H9 (cell line): ENCODE results near the gene SIX5. TPM values are rescaled to one million over a fixed set of nuclear protein-coding genes. Genes with fewer than 3 reads are reported as not detected.

Source experiments
- DNase-seq: peaks from one replicate; pipeline ENCODE4 v3.0.0-alpha.2; 2017
- H2AFZ ChIP-seq: one replicate; pipeline ENCODE4 v1.6.1; 2013; ENCODE audit warnings: mild to moderate bottlenecking, low read length, control low read depth, moderate library complexity
- H2AK5ac ChIP-seq: 2 replicates; pipeline ENCODE4 v1.6.1; 2013; ENCODE audit warnings: low read length, control low read depth, mixed read lengths; ENCODE audit not compliant: insufficient read length
- H2BK120ac ChIP-seq: one replicate; pipeline ENCODE4 v1.6.1; 2013; ENCODE audit warnings: low read depth, mild to moderate bottlenecking, low read length, control low read depth, inconsistent platforms; ENCODE audit not compliant: poor library complexity, severe bottlenecking
- H2BK12ac ChIP-seq: 2 replicates; pipeline ENCODE4 v1.6.1; 2013; ENCODE audit warnings: low read length, control low read depth, mixed read lengths, low read depth; ENCODE audit not compliant: insufficient read length
- H2BK15ac ChIP-seq: 2 replicates; pipeline ENCODE4 v1.6.1; 2013; ENCODE audit warnings: low read depth, low read length, control low read depth
- H2BK20ac ChIP-seq: one replicate; pipeline ENCODE4 v1.6.1; 2013; ENCODE audit warnings: low read depth, mild to moderate bottlenecking, low read length, control low read depth, inconsistent platforms; ENCODE audit not compliant: poor library complexity, severe bottlenecking
- H2BK5ac ChIP-seq: 2 replicates; pipeline ENCODE4 v1.6.1; 2013; ENCODE audit warnings: low read length, control low read depth, mixed read lengths; ENCODE audit not compliant: insufficient read length
- H3K14ac ChIP-seq: 2 replicates; pipeline ENCODE4 v1.6.1; 2013; ENCODE audit warnings: low read length, control low read depth; ENCODE audit not compliant: insufficient read depth
- H3K18ac ChIP-seq: 2 replicates; pipeline ENCODE4 v1.6.1; 2013; ENCODE audit warnings: low read depth, mild to moderate bottlenecking, mixed read lengths, low read length, control low read depth; ENCODE audit not compliant: insufficient read length
- H3K23ac ChIP-seq: 2 replicates; pipeline ENCODE4 v1.6.1; 2013; ENCODE audit warnings: low read length, control low read depth, mixed read lengths, low read depth; ENCODE audit not compliant: insufficient read length
- H3K23me2 ChIP-seq: 2 replicates; pipeline ENCODE4 v1.6.1; 2013; ENCODE audit warnings: low read depth, mild to moderate bottlenecking, mixed read lengths, low read length, control low read depth; ENCODE audit not compliant: insufficient read length, poor library complexity, severe bottlenecking
- H3K27ac ChIP-seq: 2 replicates; pipeline ENCODE4 v1.5.1; 2013; ENCODE audit warnings: low read length, control low read depth, mixed read lengths, low read depth; ENCODE audit not compliant: insufficient read length
- H3K27me3 ChIP-seq: 2 replicates; pipeline ENCODE4 v1.6.1; 2013; ENCODE audit warnings: low read length, control low read depth, inconsistent platforms; ENCODE audit not compliant: insufficient read depth
- H3K4ac ChIP-seq: 2 replicates; pipeline ENCODE4 v1.6.1; 2013; ENCODE audit warnings: low read depth, mild to moderate bottlenecking, control low read depth, inconsistent platforms, low read length, moderate library complexity
- H3K4me1 ChIP-seq: 2 replicates; pipeline ENCODE4 v1.6.1; 2013; ENCODE audit warnings: low read length, control low read depth, inconsistent platforms; ENCODE audit not compliant: insufficient read depth
- H3K4me2 ChIP-seq: 2 replicates; pipeline ENCODE4 v1.6.1; 2013; ENCODE audit warnings: low read length, control low read depth, mixed read lengths; ENCODE audit not compliant: insufficient read length, insufficient read depth
- H3K56ac ChIP-seq: 2 replicates; pipeline ENCODE4 v1.6.1; 2013; ENCODE audit warnings: low read depth, mild to moderate bottlenecking, mixed read lengths, low read length, control low read depth; ENCODE audit not compliant: insufficient read length
- H3K79me1 ChIP-seq: 2 replicates; pipeline ENCODE4 v1.6.1; 2013; ENCODE audit warnings: low read depth, mild to moderate bottlenecking, moderate library complexity, low read length, control low read depth, inconsistent platforms; ENCODE audit not compliant: insufficient read depth, poor library complexity, severe bottlenecking
- H3K79me2 ChIP-seq: 2 replicates; pipeline ENCODE4 v1.6.1; 2013; ENCODE audit warnings: low read length, control low read depth, inconsistent platforms; ENCODE audit not compliant: insufficient read depth
- H3K9ac ChIP-seq: 2 replicates; pipeline ENCODE4 v1.6.1; 2013; ENCODE audit warnings: low read length, control low read depth, mixed read lengths; ENCODE audit not compliant: insufficient read length; ENCODE audit errors: extremely low read depth
- H3K9me3 ChIP-seq: one replicate; pipeline ENCODE4 v1.6.1; 2013; ENCODE audit warnings: low read depth, low read length, inconsistent platforms; ENCODE audit not compliant: control insufficient read depth
- H3T11ph ChIP-seq: one replicate; pipeline ENCODE4 v1.6.1; 2013; ENCODE audit warnings: mild to moderate bottlenecking, low read length, control low read depth, inconsistent platforms
- H4K20me1 ChIP-seq: one replicate; pipeline ENCODE4 v1.6.1; 2013; ENCODE audit not compliant: control insufficient read depth, insufficient read length, insufficient read depth
- H4K5ac ChIP-seq: 2 replicates; pipeline ENCODE4 v1.6.1; 2013; ENCODE audit warnings: low read depth, mild to moderate bottlenecking, mixed read lengths, low read length, control low read depth; ENCODE audit not compliant: insufficient read length
- H4K8ac ChIP-seq: replicated peaks from 2 replicates; pipeline ENCODE4 v1.6.1; 2013; ENCODE audit warnings: low read length, control low read depth, mixed read lengths, low read depth; ENCODE audit not compliant: insufficient read length
- H4K91ac ChIP-seq: 2 replicates; pipeline ENCODE4 v1.6.1; 2013; ENCODE audit warnings: low read depth, mild to moderate bottlenecking, moderate library complexity, mixed read lengths, low read length, control low read depth; ENCODE audit not compliant: insufficient read length
- H3K27ac Mint-ChIP-seq, 3 experiments: 2 replicates in 2 of 3; 3 replicates in 1 of 3; pipeline ENCODE4 v1.8.0; 2020 to 2021; ENCODE audit warnings: mixed read lengths in 3 of 3, mild to moderate bottlenecking in 1 of 3, moderate library complexity in 1 of 3
- H3K27me3 Mint-ChIP-seq: 2 replicates; pipeline ENCODE4 v1.8.0; 2021; ENCODE audit warnings: low read depth, mild to moderate bottlenecking, moderate library complexity, mixed read lengths
- H3K36me3 Mint-ChIP-seq, 3 experiments: 2 replicates in 2 of 3; 3 replicates in 1 of 3; pipeline ENCODE4 v1.8.0; 2020 to 2021; ENCODE audit warnings: low read depth in 3 of 3, mixed read lengths in 3 of 3; ENCODE audit not compliant: insufficient read depth in 1 of 3
- H3K4me1 Mint-ChIP-seq, 2 experiments: 2 replicates each; pipeline ENCODE4 v1.8.0; 2020; ENCODE audit warnings: mixed read lengths in 2 of 2
- H3K4me3 Mint-ChIP-seq, 2 experiments: 2 replicates in 1 of 2; 3 replicates in 1 of 2; pipeline ENCODE4 v1.8.0; 2020 to 2021; ENCODE audit warnings: mild to moderate bottlenecking in 2 of 2, mixed read lengths in 2 of 2, moderate library complexity in 1 of 2
- H3K9me3 Mint-ChIP-seq, 2 experiments: 2 replicates in 1 of 2; 3 replicates in 1 of 2; pipeline ENCODE4 v1.8.0; 2020; ENCODE audit warnings: mild to moderate bottlenecking in 2 of 2, mixed read lengths in 2 of 2, moderate library complexity in 1 of 2
- WGBS: extraction: QIAGEN DNeasy Blood & Tissue Kit; methylation state at CpG from one replicate; pipeline ENCODE4 v1.1.7; 2013; ENCODE audit warnings: missing lambda C conversion rate, low lambda C conversion rate, mixed read lengths; ENCODE audit not compliant: insufficient read length; ENCODE audit errors: extremely low coverage; 5-methylcytosine and 5-hydroxymethylcytosine counted together
- total RNA-seq: library from RNA; stranded (reverse); gene quantifications from 2 replicates; pipeline ENCODE4 v1.2.1, GENCODE V29; 2021
- TF ChIP-seq, protein P1 (sequence below): fragments of 200-600 bp; sonication (generic); conservative IDR thresholded peaks from 3 replicates; pipeline ENCODE4 v1.8.0; 2021; ENCODE audit warnings: antibody characterized with exemption, mild to moderate bottlenecking

Gene SIX5
- total RNA-seq, 1 experiment from 2014 or later, result 41.7 TPM

DNA sequence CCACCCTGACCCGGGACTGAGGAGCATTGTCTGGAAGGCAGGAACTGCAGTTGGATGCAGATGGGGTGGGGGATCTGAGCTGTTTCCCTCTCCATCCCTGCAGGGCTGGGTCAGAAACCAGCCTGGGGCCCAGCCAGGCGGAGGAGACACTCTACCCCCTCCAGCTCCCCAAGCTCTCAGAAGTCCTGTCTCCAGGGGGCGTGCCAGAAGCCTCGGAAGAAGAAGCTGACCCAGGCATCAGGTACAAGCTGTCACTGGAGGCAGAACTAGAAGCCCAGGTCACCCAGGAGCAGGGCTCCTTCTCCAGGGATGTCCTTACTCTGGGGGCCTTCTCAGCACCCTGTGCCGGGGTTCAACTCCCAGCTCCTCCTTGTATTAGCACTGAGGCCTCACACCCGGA lies 15.5 kb downstream of the SIX5 start:
- H3K9me3 Mint-ChIP-seq, result no peaks in the 10 kb centered on the region
- H2BK15ac ChIP-seq, result no peak overlapping the region

More for the DNA sequence above, 15.5 kb downstream of the SIX5 start:
- H3K18ac ChIP-seq, result no peak overlapping the region
- H2BK120ac ChIP-seq, result no peak overlapping the region
- H3K27me3 ChIP-seq, result no peaks in the 10 kb centered on the region
- no peaks in the 10 kb centered on the region for H3K79me1 ChIP-seq
- H4K5ac ChIP-seq, result no peak overlapping the region
- H3K4me2 ChIP-seq, result no peak overlapping the region
- H3K23me2 ChIP-seq, result no peaks in the 10 kb centered on the region
- no peak overlapping the region for H3K4ac ChIP-seq
- no peak overlapping the region for H2BK5ac ChIP-seq
- peak; percentile 79 for DNase-seq
- H3K4me1 ChIP-seq, result no peaks in the 10 kb centered on the region
- peaks cover 3 to 6% of the 10 kb centered on the region in 2 experiments; a peak in 3 of 4 replicates for H3K4me1 Mint-ChIP-seq
- TF ChIP-seq, protein P1, sequence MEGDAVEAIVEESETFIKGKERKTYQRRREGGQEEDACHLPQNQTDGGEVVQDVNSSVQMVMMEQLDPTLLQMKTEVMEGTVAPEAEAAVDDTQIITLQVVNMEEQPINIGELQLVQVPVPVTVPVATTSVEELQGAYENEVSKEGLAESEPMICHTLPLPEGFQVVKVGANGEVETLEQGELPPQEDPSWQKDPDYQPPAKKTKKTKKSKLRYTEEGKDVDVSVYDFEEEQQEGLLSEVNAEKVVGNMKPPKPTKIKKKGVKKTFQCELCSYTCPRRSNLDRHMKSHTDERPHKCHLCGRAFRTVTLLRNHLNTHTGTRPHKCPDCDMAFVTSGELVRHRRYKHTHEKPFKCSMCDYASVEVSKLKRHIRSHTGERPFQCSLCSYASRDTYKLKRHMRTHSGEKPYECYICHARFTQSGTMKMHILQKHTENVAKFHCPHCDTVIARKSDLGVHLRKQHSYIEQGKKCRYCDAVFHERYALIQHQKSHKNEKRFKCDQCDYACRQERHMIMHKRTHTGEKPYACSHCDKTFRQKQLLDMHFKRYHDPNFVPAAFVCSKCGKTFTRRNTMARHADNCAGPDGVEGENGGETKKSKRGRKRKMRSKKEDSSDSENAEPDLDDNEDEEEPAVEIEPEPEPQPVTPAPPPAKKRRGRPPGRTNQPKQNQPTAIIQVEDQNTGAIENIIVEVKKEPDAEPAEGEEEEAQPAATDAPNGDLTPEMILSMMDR, result peak; percentile 52
- no peaks in the 10 kb centered on the region for H3K79me2 ChIP-seq
- H3K4me3 Mint-ChIP-seq, result no peak overlapping the region
- no peak overlapping the region for H3K9ac ChIP-seq
- no CpG with 5 or more reads among the region's 6 CpGs for WGBS
- H4K91ac ChIP-seq, result no peak overlapping the region
- no peaks in the 10 kb centered on the region for H4K20me1 ChIP-seq
- H3K14ac ChIP-seq, result peak overlapping the region; percentile 17; the same call in 1 of the 2 replicates
- no peak overlapping the region for H2BK12ac ChIP-seq
- H2BK20ac ChIP-seq, result no peak overlapping the region
- H3K36me3 Mint-ChIP-seq, result no peaks in the 10 kb centered on the region
- no peak overlapping the region for H2AFZ ChIP-seq
- no peaks in the 10 kb centered on the region for H3K9me3 ChIP-seq
- H3K27ac ChIP-seq, result no peak overlapping the region
- H2AK5ac ChIP-seq, result no peak overlapping the region
- no peak overlapping the region for H3K23ac ChIP-seq
- H3K27me3 Mint-ChIP-seq, result peaks cover 19% of the 10 kb centered on the region
- H4K8ac ChIP-seq, result no peak overlapping the region
- H3K56ac ChIP-seq, result no peak overlapping the region
- no peak overlapping the region for H3K27ac Mint-ChIP-seq
- H3T11ph ChIP-seq, result no peak overlapping the region
